ENCODE results near the gene TCF12. TPM values are rescaled to one million over a fixed set of nuclear protein-coding genes. Genes with fewer than 3 reads are reported as not detected.

The TCF12 gene
- total and polyA plus RNA-seq, 7 experiments from 2014 or later, result 51.3 to 99.4 (median 79.9) TPM

DNA sequence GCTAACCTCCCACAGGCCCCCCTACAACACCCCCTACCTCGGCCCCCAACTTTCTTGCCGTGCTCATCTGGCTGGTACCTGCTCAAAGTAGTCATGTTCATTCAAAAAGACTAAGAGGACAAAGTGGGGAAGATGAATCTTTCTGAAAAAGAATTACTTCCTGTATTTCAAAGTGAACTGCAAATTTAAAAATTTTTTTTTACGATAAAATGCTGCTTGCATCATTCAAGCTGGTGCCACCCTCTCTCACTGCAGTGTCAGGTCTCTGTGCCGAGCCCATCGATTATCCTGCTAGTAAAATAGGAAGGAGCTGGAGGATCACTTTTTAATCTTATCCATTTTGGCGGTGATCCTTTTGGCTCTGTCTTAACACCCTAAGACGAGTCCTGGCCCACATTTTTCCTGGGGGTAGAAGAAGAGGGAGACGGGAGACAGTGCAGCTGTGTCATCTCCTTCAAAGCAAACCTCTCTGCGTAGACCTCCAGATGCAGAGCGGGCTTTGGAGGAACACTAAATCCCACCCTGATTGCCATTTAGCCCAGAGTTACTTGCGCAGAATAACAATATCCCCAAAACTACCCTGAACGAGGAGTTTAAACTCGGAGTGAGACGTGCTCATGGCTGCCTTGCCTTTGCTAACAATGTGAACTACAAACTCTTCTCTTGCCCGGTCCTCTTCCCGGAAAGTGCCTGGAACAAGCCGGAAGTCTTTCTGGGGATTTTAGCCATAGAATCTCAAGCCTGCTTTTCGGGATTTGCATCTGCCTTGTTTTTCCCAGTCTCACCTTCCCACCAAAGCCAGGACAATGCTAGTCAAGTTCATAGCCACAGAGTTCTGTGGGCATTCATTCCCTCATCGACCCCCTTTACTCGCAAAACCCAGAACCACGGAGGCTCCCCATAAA, 391.7 kb downstream of the TCF12 start:
- Mint-ChIP-seq H3K4me3 (no peak overlapping the region), H3K9me3 (no peaks in the 10 kb centered on the region), H3K4me1 (peaks cover 0 to 11% (median 5%) of the 10 kb centered on the region in 7 donors), H3K27ac (no peak overlapping the region), H3K27me3 (peaks cover 0 to 26% (median 2%) of the 10 kb centered on the region in 5 donors), H3K36me3 (no peaks in the 10 kb centered on the region)
- no peaks in the 10 kb centered on the region for H3K36me3 ChIP-seq (ENCODE audit: control insufficient read depth in 2 of 3, insufficient read depth in 3 of 3, low read length in 3 of 3)
- H3K27ac ChIP-seq (ENCODE audit: low read depth, low read length), result no peak overlapping the region
- intact Hi-C loops (cut with micrococcal nuclease), result loop anchor here in 1 of 2 donors (10.0 kb wide), 1 partner anchor 675 kb away; no protein-coding TSS in a partner anchor
- ChIA-PET CTCF (interaction anchor here (0.9 to 1.7 kb wide), 2 partner anchors 51 to 819 kb away, joined by 3 to 11 read pairs; no protein-coding TSS in a partner anchor), POLR2A (interaction anchor here (0.6 kb wide), 1 partner anchor 142 kb away, joined by 3 read pairs; no protein-coding TSS in a partner anchor)
- no peak for ATAC-seq
- H3K4me3 ChIP-seq (ENCODE audit: low read length), result no peak overlapping the region
- H3K27me3 ChIP-seq (ENCODE audit: control insufficient read depth in 2 of 2, insufficient read depth in 2 of 2, low read length in 2 of 2), result no peaks in the 10 kb centered on the region
- peaks cover 4 to 5% of the 10 kb centered on the region in 2 donors for H3K4me1 ChIP-seq (ENCODE audit: control insufficient read depth in 2 of 2, insufficient read depth in 2 of 2, low read length in 2 of 2)
- H3K9me3 ChIP-seq (ENCODE audit: control insufficient read depth in 2 of 3, low read length in 3 of 3), result no peaks in the 10 kb centered on the region
- DNase-seq, result no peak

DNA sequence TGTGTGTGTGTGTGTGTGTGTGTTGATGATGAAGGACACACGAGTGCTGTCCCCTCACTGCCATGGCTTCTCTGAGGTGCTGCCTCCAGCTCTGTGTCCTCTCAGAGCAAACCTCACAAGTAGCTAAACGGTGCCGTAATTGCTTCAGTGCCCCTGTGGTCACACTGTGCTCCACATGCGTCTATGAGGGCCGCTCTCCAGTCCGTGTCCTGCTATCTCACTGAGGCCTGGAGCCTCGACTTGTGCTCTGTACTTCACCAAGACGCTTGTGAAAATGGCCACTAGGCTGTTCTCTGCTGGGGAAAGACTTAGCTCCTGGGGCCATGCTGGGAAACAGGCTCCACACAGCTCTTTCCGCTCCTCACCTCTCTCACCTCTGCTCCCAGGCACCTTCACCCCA, 392.4 kb downstream of the TCF12 start:
- CTCF ChIA-PET, result interaction anchor here (0.7 to 0.9 kb wide), 2 partner anchors 50 to 162 kb away, joined by 3 read pairs; no protein-coding TSS in a partner anchor
- intact Hi-C loops (cut with micrococcal nuclease), result no loop called here
- DNase-seq (no peak), ATAC-seq (no peak)
- Histone ChIP-seq H3K9me3 (ENCODE audit: control insufficient read depth in 2 of 3, low read length in 3 of 3) (no peaks in the 10 kb centered on the region), H3K36me3 (ENCODE audit: control insufficient read depth in 2 of 3, insufficient read depth in 3 of 3, low read length in 3 of 3) (no peaks in the 10 kb centered on the region), H3K4me3 (ENCODE audit: low read length) (no peak overlapping the region), H3K27ac (ENCODE audit: low read depth, low read length) (no peak overlapping the region), H3K27me3 (ENCODE audit: control insufficient read depth in 2 of 2, insufficient read depth in 2 of 2, low read length in 2 of 2) (no peaks in the 10 kb centered on the region), H3K4me1 (ENCODE audit: control insufficient read depth in 2 of 2, insufficient read depth in 2 of 2, low read length in 2 of 2) (peaks cover 4 to 5% of the 10 kb centered on the region in 2 donors)
- no peaks in the 10 kb centered on the region for H3K9me3 Mint-ChIP-seq
- peaks cover 0 to 26% (median 0%) of the 10 kb centered on the region in 5 donors for H3K27me3 Mint-ChIP-seq
- POLR2A ChIA-PET, result interaction anchor here (0.6 kb wide), 1 partner anchor 141 kb away, joined by 3 read pairs; no protein-coding TSS in a partner anchor
- H3K4me1 Mint-ChIP-seq, result peaks cover 0 to 11% (median 4%) of the 10 kb centered on the region in 7 donors
- H3K4me3 Mint-ChIP-seq, result no peak overlapping the region
- H3K27ac Mint-ChIP-seq, result no peak overlapping the region
- no peaks in the 10 kb centered on the region for H3K36me3 Mint-ChIP-seq

DNA sequence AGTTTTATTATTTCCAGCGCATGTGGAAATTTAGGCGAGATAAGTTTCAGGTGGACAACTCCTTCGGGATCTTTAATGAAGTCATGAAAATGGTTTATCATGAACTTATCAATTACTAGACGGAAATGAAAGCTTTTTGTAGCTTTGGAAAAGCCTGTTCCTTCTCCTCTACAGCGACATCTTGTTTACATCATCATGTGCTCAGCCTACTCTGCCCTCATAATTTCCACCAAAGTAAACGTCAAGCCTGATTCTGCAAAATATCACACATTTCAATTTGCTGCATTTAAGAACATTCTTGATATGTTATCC, 393.5 kb downstream of the TCF12 start:
- ATAC-seq, result no peak
- POLR2A ChIA-PET, result no interaction called here
- no peaks in the 10 kb centered on the region for H3K9me3 Mint-ChIP-seq
- peaks cover 0 to 3% (median 0%) of the 10 kb centered on the region in 7 donors for H3K4me1 Mint-ChIP-seq
- intact Hi-C loops (cut with micrococcal nuclease), result no loop called here
- no peaks in the 10 kb centered on the region for H3K4me1 ChIP-seq (ENCODE audit: control insufficient read depth in 2 of 2, insufficient read depth in 2 of 2, low read length in 2 of 2)
- no peak overlapping the region for H3K27ac ChIP-seq (ENCODE audit: low read depth, low read length)
- H3K4me3 Mint-ChIP-seq, result no peak overlapping the region
- no peak overlapping the region for H3K4me3 ChIP-seq (ENCODE audit: low read length)
- CTCF ChIA-PET, result no interaction called here
- H3K9me3 ChIP-seq (ENCODE audit: control insufficient read depth in 2 of 3, low read length in 3 of 3), result no peaks in the 10 kb centered on the region
- DNase-seq, result no peak
- no peaks in the 10 kb centered on the region for H3K36me3 Mint-ChIP-seq
- no peak overlapping the region for H3K27ac Mint-ChIP-seq
- no peaks in the 10 kb centered on the region for H3K36me3 ChIP-seq (ENCODE audit: control insufficient read depth in 2 of 3, insufficient read depth in 3 of 3, low read length in 3 of 3)
- H3K27me3 ChIP-seq (ENCODE audit: control insufficient read depth in 2 of 2, insufficient read depth in 2 of 2, low read length in 2 of 2), result no peaks in the 10 kb centered on the region
- H3K27me3 Mint-ChIP-seq, result peaks cover 0 to 21% (median 0%) of the 10 kb centered on the region in 5 donors

GRCh38 chr15:57312318-57313133, 394.1 kb downstream of the TCF12 start:
- Histone ChIP-seq H3K4me1 (ENCODE audit: control insufficient read depth in 2 of 2, insufficient read depth in 2 of 2, low read length in 2 of 2) (no peaks in the 10 kb centered on the region), H3K27me3 (ENCODE audit: control insufficient read depth in 2 of 2, insufficient read depth in 2 of 2, low read length in 2 of 2) (no peaks in the 10 kb centered on the region), H3K4me3 (ENCODE audit: low read length) (no peak overlapping the region), H3K9me3 (ENCODE audit: control insufficient read depth in 2 of 3, low read length in 3 of 3) (no peaks in the 10 kb centered on the region), H3K27ac (ENCODE audit: low read depth, low read length) (no peak overlapping the region), H3K36me3 (ENCODE audit: control insufficient read depth in 2 of 3, insufficient read depth in 3 of 3, low read length in 3 of 3) (no peaks in the 10 kb centered on the region)
- Mint-ChIP-seq H3K4me1 (peaks cover 0 to 3% (median 0%) of the 10 kb centered on the region in 7 donors), H3K9me3 (no peaks in the 10 kb centered on the region), H3K27me3 (peaks cover 0 to 21% (median 0%) of the 10 kb centered on the region in 5 donors), H3K4me3 (no peak overlapping the region), H3K27ac (no peak overlapping the region), H3K36me3 (no peaks in the 10 kb centered on the region)
- CTCF ChIA-PET, result no interaction called here
- POLR2A ChIA-PET, result no interaction called here
- intact Hi-C loops (cut with micrococcal nuclease), result no loop called here
- no peak for DNase-seq
- no peak for ATAC-seq

DNA sequence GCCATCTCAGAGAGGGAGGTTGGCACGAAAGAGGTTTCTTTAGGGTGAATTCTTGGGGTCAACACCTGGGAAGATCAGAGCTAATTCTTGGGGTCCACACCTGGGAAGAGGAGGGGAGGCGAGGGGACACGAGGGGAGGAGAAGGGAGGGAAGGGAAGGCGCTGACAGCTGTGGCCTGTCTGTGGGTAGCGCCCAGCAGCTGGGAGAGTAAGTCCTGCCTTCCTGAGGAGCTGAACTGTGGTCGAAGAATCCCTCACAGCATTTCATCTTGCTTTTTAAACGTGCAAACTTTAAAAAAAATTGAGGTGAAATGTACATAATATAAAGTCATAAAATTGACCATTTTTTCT, 394.7 kb downstream of the TCF12 start:
- Histone ChIP-seq H3K27me3 (ENCODE audit: control insufficient read depth in 2 of 2, insufficient read depth in 2 of 2, low read length in 2 of 2) (no peaks in the 10 kb centered on the region), H3K4me1 (ENCODE audit: control insufficient read depth in 2 of 2, insufficient read depth in 2 of 2, low read length in 2 of 2) (no peaks in the 10 kb centered on the region), H3K27ac (ENCODE audit: low read depth, low read length) (no peak overlapping the region), H3K9me3 (ENCODE audit: control insufficient read depth in 2 of 3, low read length in 3 of 3) (no peaks in the 10 kb centered on the region), H3K4me3 (ENCODE audit: low read length) (no peak overlapping the region), H3K36me3 (ENCODE audit: control insufficient read depth in 2 of 3, insufficient read depth in 3 of 3, low read length in 3 of 3) (no peaks in the 10 kb centered on the region)
- intact Hi-C loops (cut with micrococcal nuclease), result no loop called here
- DNase-seq, result no peak
- Mint-ChIP-seq H3K27me3 (peaks cover 0 to 21% (median 0%) of the 10 kb centered on the region in 5 donors), H3K9me3 (no peaks in the 10 kb centered on the region), H3K4me3 (no peak overlapping the region), H3K36me3 (no peaks in the 10 kb centered on the region), H3K27ac (no peak overlapping the region), H3K4me1 (peaks cover 0 to 3% (median 0%) of the 10 kb centered on the region in 7 donors)
- CTCF ChIA-PET, result no interaction called here
- POLR2A ChIA-PET, result no interaction called here
- no peak for ATAC-seq

DNA sequence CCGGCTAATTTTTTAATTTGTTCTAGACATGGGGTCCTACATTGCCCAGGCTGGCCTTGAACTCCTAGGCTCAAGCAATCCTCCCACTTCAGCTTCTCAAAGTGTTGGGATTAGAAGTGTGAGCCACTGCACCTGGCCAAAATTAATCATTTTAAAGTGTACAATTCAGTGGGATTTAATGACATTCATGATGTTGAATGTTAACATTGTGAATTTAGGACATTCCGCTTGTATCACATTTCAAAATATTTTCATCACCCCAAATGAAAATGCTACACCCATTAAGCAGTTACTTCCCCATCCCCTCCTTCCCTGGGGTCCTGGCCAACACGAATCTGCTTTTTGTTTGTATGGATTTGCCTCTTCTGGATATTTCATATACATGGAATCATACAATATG, 395.8 kb downstream of the TCF12 start:
- ChIA-PET CTCF (no interaction called here), POLR2A (no interaction called here)
- Histone ChIP-seq H3K36me3 (ENCODE audit: control insufficient read depth in 2 of 3, insufficient read depth in 3 of 3, low read length in 3 of 3) (no peaks in the 10 kb centered on the region), H3K27ac (ENCODE audit: low read depth, low read length) (no peak overlapping the region), H3K27me3 (ENCODE audit: control insufficient read depth in 2 of 2, insufficient read depth in 2 of 2, low read length in 2 of 2) (no peaks in the 10 kb centered on the region), H3K4me1 (ENCODE audit: control insufficient read depth in 2 of 2, insufficient read depth in 2 of 2, low read length in 2 of 2) (no peaks in the 10 kb centered on the region), H3K4me3 (ENCODE audit: low read length) (no peak overlapping the region), H3K9me3 (ENCODE audit: control insufficient read depth in 2 of 3, low read length in 3 of 3) (no peaks in the 10 kb centered on the region)
- H3K27me3 Mint-ChIP-seq, result peaks cover 0 to 21% (median 0%) of the 10 kb centered on the region in 5 donors
- H3K36me3 Mint-ChIP-seq, result no peaks in the 10 kb centered on the region
- DNase-seq, result no peak
- peaks cover 0 to 4% (median 0%) of the 10 kb centered on the region in 7 donors for H3K4me1 Mint-ChIP-seq
- H3K9me3 Mint-ChIP-seq, result no peaks in the 10 kb centered on the region
- ATAC-seq, result no peak
- no peak overlapping the region for H3K27ac Mint-ChIP-seq
- no peak overlapping the region for H3K4me3 Mint-ChIP-seq
- intact Hi-C loops (cut with micrococcal nuclease), result no loop called here
